Activated CD8-positive, alpha-beta T cell treated with anti-CD3 and anti-CD28 coated beads, Interleukin-2, amount 10 ng/mL, durations not matched to agents 7 days and 5 days (primary cell): ENCODE results near the gene SEMA4B. TPM values are rescaled to one million over a fixed set of nuclear protein-coding genes. Genes with fewer than 3 reads are reported as not detected.
"Not testable (repeated sequence)": the region's sequence is repeated elsewhere in the genome, so short reads cannot be mapped to it uniquely, and the experiment has no call there.

Experiments used
- ATAC-seq: fragments of 150-1000 bp; cut with Tn5 transposase; one replicate; pipeline ENCODE4 v1.10.0; 2021; ENCODE audit warnings: moderate library complexity
- CTCF ChIA-PET: fragments of 350-600 bp; sonication (Branson Sonifier 250); formaldehyde crosslinking; loops from one replicate; lab custom pipeline; 2021; ENCODE audit warnings: antibody characterized with exemption; lab: Charles Lee
- POLR2A ChIA-PET: fragments of 350-600 bp; sonication (Branson Sonifier 250); formaldehyde crosslinking; loops from one replicate; lab custom pipeline; 2021; ENCODE audit warnings: antibody characterized with exemption; lab: Charles Lee
- DNase-seq: peaks from one replicate; pipeline ENCODE4 v3.0.0-alpha.2; 2020
- H3K27ac Mint-ChIP-seq: one replicate; pipeline ENCODE4 v1.8.0; 2021; ENCODE audit warnings: mild to moderate bottlenecking, mixed read lengths
- H3K27me3 Mint-ChIP-seq: one replicate; pipeline ENCODE4 v1.8.0; 2021; ENCODE audit warnings: low read depth, mixed read lengths
- H3K36me3 Mint-ChIP-seq: one replicate; pipeline ENCODE4 v1.8.0; 2021; ENCODE audit warnings: low read depth, mixed read lengths
- H3K4me1 Mint-ChIP-seq: one replicate; pipeline ENCODE4 v1.8.0; 2021; ENCODE audit warnings: low read depth, mixed read lengths
- H3K4me3 Mint-ChIP-seq: one replicate; pipeline ENCODE4 v1.8.0; 2021; ENCODE audit warnings: mild to moderate bottlenecking, mixed read lengths
- H3K9me3 Mint-ChIP-seq: one replicate; pipeline ENCODE4 v1.8.0; 2022; ENCODE audit warnings: mixed read lengths; ENCODE audit not compliant: insufficient read depth
- total RNA-seq, 2 experiments: library from RNA; stranded (reverse); gene quantifications; one replicate each; pipeline ENCODE4 v1.2.3, GENCODE V29; 2021

Gene SEMA4B
- 10 to 100 TPM in 1 of 2 experiments, 1 to 10 TPM in 1; 8.6 to 11.2 TPM for total RNA-seq

GRCh38 chr15:90201130-90201943 lies at the start of gene SEMA4B:
Gene SEMA4B, plus strand, starts transcription at chr15:90201330. Its CDS starts 249 bp downstream, at chr15:90201579.
- ATAC-seq (peak; percentile 93), DNase-seq (peak; percentile 78)
- Mint-ChIP-seq H3K4me1 (peaks cover 26% of the 10 kb centered on the region), H3K27ac (peak within 1 kb of the TSS; percentile 80), H3K27me3 (peaks cover 4% of the 10 kb centered on the region), H3K36me3 (peaks cover 2% of the 10 kb centered on the region), H3K9me3 (no peaks in the 10 kb centered on the region), H3K4me3 (peak within 1 kb of the TSS; percentile 80)
- CTCF ChIA-PET, result interaction anchor here (1.1 to 2.9 kb wide), 10 partner anchors 11 to 326 kb away, joined by 3 to 19 read pairs (median 9); partner anchors contain the start of genes CIB1 and GDPGP1
- POLR2A ChIA-PET, result interaction anchor here (0.5 to 2.5 kb wide), 11 partner anchors 9 to 714 kb away, joined by 3 to 19 read pairs (median 4); partner anchors contain the start of genes CIB1 and GDPGP1

- CTCF ChIA-PET, result interaction anchor here (0.8 to 1.5 kb wide), 4 partner anchors 9 to 167 kb away, joined by 3 read pairs; no protein-coding TSS in a partner anchor
- H3K4me3 Mint-ChIP-seq, result no peak overlapping the region
- POLR2A ChIA-PET, result no interaction called here
- H3K27ac Mint-ChIP-seq, result no peak overlapping the region
- no peaks in the 10 kb centered on the region for H3K9me3 Mint-ChIP-seq
- H3K36me3 Mint-ChIP-seq, result no peaks in the 10 kb centered on the region
- no peak for DNase-seq
- H3K4me1 Mint-ChIP-seq, result peaks cover 8% of the 10 kb centered on the region
- H3K27me3 Mint-ChIP-seq, result no peaks in the 10 kb centered on the region
- ATAC-seq, result no peak
These were observed 49.0 kb upstream of the SEMA4B start for GRCh38 chr15:90151989-90152645.

- H3K9me3 Mint-ChIP-seq, result no peaks in the 10 kb centered on the region
- peaks cover 17% of the 10 kb centered on the region for H3K4me1 Mint-ChIP-seq
- no peaks in the 10 kb centered on the region for H3K27me3 Mint-ChIP-seq
- H3K4me3 Mint-ChIP-seq, result no peak overlapping the region
- no peak overlapping the region for H3K27ac Mint-ChIP-seq
- no peaks in the 10 kb centered on the region for H3K36me3 Mint-ChIP-seq
- DNase-seq (no peak), ATAC-seq (no peak)
- ChIA-PET POLR2A (interaction anchor here (0.7 kb wide), 1 partner anchor 34 kb away, joined by 4 read pairs; no protein-coding TSS in a partner anchor), CTCF (interaction anchor here (1.0 kb wide), 1 partner anchor 68 kb away, joined by 3 read pairs; no protein-coding TSS in a partner anchor)
These were observed 47.5 kb upstream of the SEMA4B start for GRCh38 chr15:90153658-90154057.

- POLR2A ChIA-PET, result no interaction called here
- DNase-seq, result no peak
- ATAC-seq, result no peak
- Mint-ChIP-seq H3K4me1 (peaks cover 16% of the 10 kb centered on the region), H3K36me3 (no peaks in the 10 kb centered on the region), H3K27me3 (peaks cover 3% of the 10 kb centered on the region), H3K9me3 (no peaks in the 10 kb centered on the region), H3K27ac (no peak overlapping the region), H3K4me3 (no peak overlapping the region)
- CTCF ChIA-PET, result no interaction called here
These were observed 46.9 kb upstream of the SEMA4B start for GRCh38 chr15:90154246-90154645.

- Mint-ChIP-seq H3K27ac (no peak overlapping the region), H3K4me1 (peaks cover 16% of the 10 kb centered on the region), H3K9me3 (no peaks in the 10 kb centered on the region), H3K4me3 (no peak overlapping the region), H3K36me3 (no peaks in the 10 kb centered on the region), H3K27me3 (peaks cover 5% of the 10 kb centered on the region)
- POLR2A ChIA-PET, result no interaction called here
- ATAC-seq (no peak), DNase-seq (no peak)
- CTCF ChIA-PET, result no interaction called here
These were observed 46.1 kb upstream of the SEMA4B start for GRCh38 chr15:90154861-90155626.

GRCh38 chr15:90159213-90159612 lies 41.9 kb upstream of the SEMA4B start:
- H3K9me3 Mint-ChIP-seq, result no peaks in the 10 kb centered on the region
- peaks cover 17% of the 10 kb centered on the region for H3K4me1 Mint-ChIP-seq
- CTCF ChIA-PET, result interaction anchor here (1.3 kb wide), 1 partner anchor 134 kb away, joined by 5 read pairs; no protein-coding TSS in a partner anchor
- POLR2A ChIA-PET, result no interaction called here
- ATAC-seq, result no peak
- peaks cover 13% of the 10 kb centered on the region for H3K27me3 Mint-ChIP-seq
- DNase-seq, result no peak
- no peak overlapping the region for H3K27ac Mint-ChIP-seq
- no peaks in the 10 kb centered on the region for H3K36me3 Mint-ChIP-seq
- no peak overlapping the region for H3K4me3 Mint-ChIP-seq

- ChIA-PET POLR2A (no interaction called here), CTCF (interaction anchor here (1.6 kb wide), 1 partner anchor 18 kb away, joined by 3 read pairs; no protein-coding TSS in a partner anchor)
- DNase-seq, result no peak
- Mint-ChIP-seq H3K27ac (no peak overlapping the region), H3K36me3 (no peaks in the 10 kb centered on the region), H3K4me1 (peaks cover 17% of the 10 kb centered on the region), H3K9me3 (no peaks in the 10 kb centered on the region), H3K27me3 (peaks cover 13% of the 10 kb centered on the region), H3K4me3 (no peak overlapping the region)
- no peak for ATAC-seq
These were observed 40.1 kb upstream of the SEMA4B start for GRCh38 chr15:90160781-90161727.

GRCh38 chr15:90161950-90162361 lies 39.2 kb upstream of the SEMA4B start:
- Mint-ChIP-seq H3K4me1 (peaks cover 17% of the 10 kb centered on the region), H3K27ac (no peak overlapping the region), H3K36me3 (no peaks in the 10 kb centered on the region), H3K9me3 (no peaks in the 10 kb centered on the region), H3K4me3 (no peak overlapping the region), H3K27me3 (peaks cover 13% of the 10 kb centered on the region)
- DNase-seq, result no peak
- ATAC-seq, result no peak
- CTCF ChIA-PET, result interaction anchor here (1.6 kb wide), 1 partner anchor 19 kb away, joined by 3 read pairs; no protein-coding TSS in a partner anchor
- POLR2A ChIA-PET, result no interaction called here

GRCh38 chr15:90162956-90163355 lies 38.2 kb upstream of the SEMA4B start:
- ATAC-seq (no peak), DNase-seq (no peak)
- ChIA-PET CTCF (no interaction called here), POLR2A (no interaction called here)
- no peaks in the 10 kb centered on the region for H3K9me3 Mint-ChIP-seq
- no peak overlapping the region for H3K27ac Mint-ChIP-seq
- H3K4me3 Mint-ChIP-seq, result no peak overlapping the region
- H3K36me3 Mint-ChIP-seq, result no peaks in the 10 kb centered on the region
- peaks cover 14% of the 10 kb centered on the region for H3K4me1 Mint-ChIP-seq
- peaks cover 13% of the 10 kb centered on the region for H3K27me3 Mint-ChIP-seq

- H3K9me3 Mint-ChIP-seq, ATAC-seq, H3K27ac Mint-ChIP-seq, CTCF ChIA-PET, H3K4me1 Mint-ChIP-seq, H3K36me3 Mint-ChIP-seq, H3K4me3 Mint-ChIP-seq, DNase-seq: not testable (repeated sequence)
- POLR2A ChIA-PET, result interaction anchor here (0.6 kb wide), 1 partner anchor 38 kb away, joined by 3 read pairs; no protein-coding TSS in a partner anchor
- peaks cover 13% of the 10 kb centered on the region for H3K27me3 Mint-ChIP-seq
These were observed 36.9 kb upstream of the SEMA4B start for GRCh38 chr15:90164239-90164638.
